ENCODE results near the gene COPS8.
A peak's percentile ranks its signal among the peaks of the same experiment; 100 is the strongest.

COPS8 gene

GRCh38 chr2:237101118-237101979, 15.7 kb downstream of the COPS8 start:
- DNase-seq (ENCODE audit: low read depth): no peak

GRCh38 chr2:237102428-237102827, 16.7 kb downstream of the COPS8 start:
- no peak for DNase-seq (ENCODE audit: low read depth)

GRCh38 chr2:237109421-237109934, 23.8 kb downstream of the COPS8 start:
- DNase-seq (ENCODE audit: low read depth): no peak

GRCh38 chr2:237113026-237113795, 27.5 kb downstream of the COPS8 start:
- DNase-seq (ENCODE audit: low read depth): no peak

- DNase-seq (ENCODE audit: low read depth): no peak
Measured at GRCh38 chr2:237115870-237116269, 30.2 kb downstream of the COPS8 start.

GRCh38 chr2:237116431-237116830, 30.7 kb downstream of the COPS8 start:
- DNase-seq (ENCODE audit: low read depth): no peak

GRCh38 chr2:237118025-237118424, 32.3 kb downstream of the COPS8 start:
- no peak for DNase-seq (ENCODE audit: low read depth)

GRCh38 chr2:237118561-237119155, 33.0 kb downstream of the COPS8 start:
- no peak for DNase-seq (ENCODE audit: low read depth)

GRCh38 chr2:237120916-237121315, 35.2 kb downstream of the COPS8 start:
- no peak for DNase-seq (ENCODE audit: low read depth)

GRCh38 chr2:237121321-237121720, 35.6 kb downstream of the COPS8 start:
- DNase-seq (ENCODE audit: low read depth): no peak

GRCh38 chr2:237122214-237122666, 36.6 kb downstream of the COPS8 start:
- no peak for DNase-seq (ENCODE audit: low read depth)

GRCh38 chr2:237124820-237125219, 39.1 kb downstream of the COPS8 start:
- DNase-seq (ENCODE audit: low read depth): no peak

GRCh38 chr2:237125967-237126366, 40.3 kb downstream of the COPS8 start:
- no peak for DNase-seq (ENCODE audit: low read depth)

- no peak for DNase-seq (ENCODE audit: low read depth)
Measured at GRCh38 chr2:237126519-237127174, 41.0 kb downstream of the COPS8 start.

- peak; percentile 6 for DNase-seq (ENCODE audit: low read depth)
Measured at GRCh38 chr2:237128026-237128703, 42.5 kb downstream of the COPS8 start.

- no peak for DNase-seq (ENCODE audit: low read depth)
Measured at GRCh38 chr2:237128845-237129592, 43.3 kb downstream of the COPS8 start.

- no peak for DNase-seq (ENCODE audit: low read depth)
Measured at GRCh38 chr2:237129625-237130263, 44.1 kb downstream of the COPS8 start.

GRCh38 chr2:237130562-237131421, 45.1 kb downstream of the COPS8 start:
- DNase-seq (ENCODE audit: low read depth): no peak
